ENCODE data around the gene ADGRL3. TPM values are rescaled to one million over a fixed set of nuclear protein-coding genes. Genes with fewer than 3 reads are reported as not detected.

Gene ADGRL3
- total RNA-seq, 4 donors from 2014 or later = 4.6 to 7.1 (median 6.3) TPM

- Histone ChIP-seq H3K36me3 (no peaks in the 10 kb centered on the region), H3K4me1 (peaks cover 0 to 4% (median 0%) of the 10 kb centered on the region in 4 donors), H3K4me3 (no peak overlapping the region), H3K27me3 (no peaks in the 10 kb centered on the region), H3K27ac (replicated peaks in 1 of 4) (no peak overlapping the region), H3K9me3 (no peaks in the 10 kb centered on the region)
- intact Hi-C loops (cut with DNase I) = no loop called here
- WGBS = 88% methylated on average over 4 of the region's 4 CpGs
- no peak for TF ChIP-seq POLR2A (IDR thresholded peaks at IDR 0.05; ENCODE audit: low read depth)
- no peak for TF ChIP-seq CTCF (IDR thresholded peaks at IDR 0.05)
- no peak for TF ChIP-seq EP300 (IDR thresholded peaks at IDR 0.05)
- DNase-seq (ENCODE audit: extremely low spot score) = no peak
These were observed 722.6 kb downstream of the ADGRL3 start for GRCh38 chr4:61922766-61923165.

GRCh38 chr4:61923179-61923578 is 723.1 kb downstream of the ADGRL3 start:
- no peak for TF ChIP-seq POLR2A (IDR thresholded peaks at IDR 0.05; ENCODE audit: low read depth)
- no peak for TF ChIP-seq CTCF (IDR thresholded peaks at IDR 0.05)
- no peak for TF ChIP-seq EP300 (IDR thresholded peaks at IDR 0.05)
- TF ChIP-seq POLR2AphosphoS5 (IDR thresholded peaks at IDR 0.05) = no peak
- H3K9me3 ChIP-seq = no peaks in the 10 kb centered on the region
- no peaks in the 10 kb centered on the region for H3K36me3 ChIP-seq
- H3K4me3 ChIP-seq = no peak overlapping the region
- H3K27me3 ChIP-seq = no peaks in the 10 kb centered on the region
- WGBS = 49% methylated on average over 3 of the region's 3 CpGs
- DNase-seq (ENCODE audit: extremely low spot score) = no peak
- H3K27ac ChIP-seq (replicated peaks in 1 of 4) = no peak overlapping the region
- peaks cover 0 to 4% (median 0%) of the 10 kb centered on the region in 4 donors for H3K4me1 ChIP-seq
- intact Hi-C loops (cut with DNase I) = no loop called here

- Histone ChIP-seq H3K27me3 (no peaks in the 10 kb centered on the region), H3K4me1 (peaks cover 0 to 4% (median 0%) of the 10 kb centered on the region in 4 donors), H3K36me3 (no peaks in the 10 kb centered on the region), H3K27ac (replicated peaks in 1 of 4) (no peak overlapping the region), H3K4me3 (no peak overlapping the region), H3K9me3 (no peaks in the 10 kb centered on the region)
- no peak for DNase-seq (ENCODE audit: extremely low spot score)
- TF ChIP-seq CTCF (IDR thresholded peaks at IDR 0.05) = no peak
- TF ChIP-seq POLR2AphosphoS5 (IDR thresholded peaks at IDR 0.05) = no peak
- TF ChIP-seq POLR2A (IDR thresholded peaks at IDR 0.05; ENCODE audit: low read depth) = no peak
- no peak for TF ChIP-seq EP300 (IDR thresholded peaks at IDR 0.05)
- WGBS = 100% methylated on average over 1 of the region's 1 CpG
- intact Hi-C loops (cut with DNase I) = no loop called here
These were observed 724.0 kb downstream of the ADGRL3 start for GRCh38 chr4:61924131-61924530.

GRCh38 chr4:61933527-61933926 is 733.4 kb downstream of the ADGRL3 start:
- H3K27ac ChIP-seq (replicated peaks in 1 of 4) = no peak overlapping the region
- no peaks in the 10 kb centered on the region for H3K4me1 ChIP-seq
- no peaks in the 10 kb centered on the region for H3K36me3 ChIP-seq
- 61% methylated on average over 1 of the region's 1 CpG for WGBS
- no peak overlapping the region for H3K4me3 ChIP-seq
- TF ChIP-seq EP300 (IDR thresholded peaks at IDR 0.05) (no peak), POLR2AphosphoS5 (IDR thresholded peaks at IDR 0.05) (no peak), CTCF (IDR thresholded peaks at IDR 0.05) (no peak), POLR2A (IDR thresholded peaks at IDR 0.05; ENCODE audit: low read depth) (no peak)
- intact Hi-C loops (cut with DNase I) = no loop called here
- H3K9me3 ChIP-seq = no peaks in the 10 kb centered on the region
- no peak for DNase-seq (ENCODE audit: extremely low spot score)
- no peaks in the 10 kb centered on the region for H3K27me3 ChIP-seq

GRCh38 chr4:61934198-61934597 is 734.1 kb downstream of the ADGRL3 start:
- H3K27ac ChIP-seq (replicated peaks in 1 of 4) = no peak overlapping the region
- no peaks in the 10 kb centered on the region for H3K9me3 ChIP-seq
- no peaks in the 10 kb centered on the region for H3K36me3 ChIP-seq
- H3K4me3 ChIP-seq = no peak overlapping the region
- intact Hi-C loops (cut with DNase I) = no loop called here
- H3K27me3 ChIP-seq = no peaks in the 10 kb centered on the region
- DNase-seq (ENCODE audit: extremely low spot score) = no peak
- no peak for TF ChIP-seq CTCF (IDR thresholded peaks at IDR 0.05)
- no peak for TF ChIP-seq POLR2AphosphoS5 (IDR thresholded peaks at IDR 0.05)
- no peak for TF ChIP-seq EP300 (IDR thresholded peaks at IDR 0.05)
- no peak for TF ChIP-seq POLR2A (IDR thresholded peaks at IDR 0.05; ENCODE audit: low read depth)
- H3K4me1 ChIP-seq = no peaks in the 10 kb centered on the region

All from esophagus muscularis mucosa (tissue), 4 donors.